HG02678 (cell line): ENCODE measurements around the gene TAX1BP3.

Experiments
- ATAC-seq: cut with Tn5 transposase; IDR thresholded peaks from one replicate; pipeline ENCODE4 v1.9.1; 2021; ENCODE audit warnings: mild to moderate bottlenecking, moderate library complexity; ENCODE audit not compliant: unreplicated experiment

Gene TAX1BP3

GRCh38 chr17:3688852-3689261, 20.5 kb upstream of the TAX1BP3 start:
- ATAC-seq: no peak

DNA sequence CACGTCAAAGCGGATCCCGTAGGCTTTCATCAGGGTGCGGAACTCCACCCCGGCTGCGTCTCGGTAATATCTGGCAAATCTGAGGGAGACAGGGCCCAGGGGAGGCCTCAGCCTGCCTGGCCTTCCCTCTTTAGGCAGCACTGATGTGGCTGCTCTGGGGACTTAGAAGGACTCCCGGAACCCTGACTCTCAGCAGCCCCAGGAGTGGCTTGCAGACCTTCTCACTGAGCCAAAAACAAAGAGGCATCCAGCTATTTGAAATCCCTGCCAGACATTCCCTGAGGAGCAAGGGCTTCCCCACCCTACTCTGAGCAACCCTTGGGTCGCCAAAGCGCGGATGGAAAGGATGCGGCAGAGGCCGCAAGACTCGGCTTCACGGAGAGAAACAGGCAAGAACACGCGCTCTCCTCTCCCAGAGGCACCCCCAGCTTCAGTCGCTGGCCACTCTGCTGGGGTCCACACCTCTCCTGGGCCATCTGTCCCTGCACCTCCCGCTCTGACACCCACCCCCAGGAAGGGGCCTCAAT, 19.7 kb upstream of the TAX1BP3 start:
- ATAC-seq: no peak

- no peak for ATAC-seq
Observed at GRCh38 chr17:3685174-3685573, 16.8 kb upstream of the TAX1BP3 start.

DNA sequence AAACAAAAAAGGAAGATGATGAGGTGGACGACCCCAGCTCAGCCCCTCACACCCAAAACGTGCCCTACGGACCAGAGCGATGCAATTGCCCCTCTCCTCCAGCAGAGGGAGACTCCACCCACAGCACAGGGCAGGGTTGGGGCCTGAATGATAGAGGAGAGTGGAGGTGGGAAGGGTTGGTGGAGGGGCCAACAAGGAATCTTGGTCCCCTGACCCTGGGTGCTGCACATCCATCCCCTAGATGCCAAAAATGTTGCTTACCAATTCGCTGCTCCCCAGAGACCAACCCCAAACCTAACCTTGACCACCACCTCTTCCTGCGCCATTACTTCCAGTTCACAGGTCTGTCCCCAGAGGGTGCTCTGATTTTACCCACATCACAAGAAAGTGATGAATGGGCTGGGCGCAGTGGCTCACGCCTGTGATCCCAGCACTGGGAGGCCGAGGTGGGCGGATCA, 14.7 kb upstream of the TAX1BP3 start:
- ATAC-seq: peak; percentile 71

DNA sequence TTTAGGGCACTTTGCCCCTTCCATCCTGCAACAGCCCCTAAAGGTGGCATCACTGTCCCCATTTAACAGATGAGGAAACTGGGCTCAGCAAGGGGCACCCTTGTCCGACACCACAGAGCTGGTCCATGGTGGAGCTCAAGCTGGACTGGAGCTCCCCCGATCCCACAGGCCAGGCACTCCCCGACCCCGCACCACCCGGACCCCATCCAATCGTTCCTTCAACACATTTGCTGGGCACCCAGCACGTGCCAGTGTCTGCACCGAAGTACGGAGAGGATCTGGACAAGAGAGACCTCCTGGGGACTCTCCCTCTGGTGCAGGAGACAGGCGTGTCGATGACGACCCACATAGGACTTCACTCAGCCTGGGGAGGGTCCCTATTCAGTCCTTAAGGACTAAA, 13.7 kb upstream of the TAX1BP3 start:
- no peak for ATAC-seq

DNA sequence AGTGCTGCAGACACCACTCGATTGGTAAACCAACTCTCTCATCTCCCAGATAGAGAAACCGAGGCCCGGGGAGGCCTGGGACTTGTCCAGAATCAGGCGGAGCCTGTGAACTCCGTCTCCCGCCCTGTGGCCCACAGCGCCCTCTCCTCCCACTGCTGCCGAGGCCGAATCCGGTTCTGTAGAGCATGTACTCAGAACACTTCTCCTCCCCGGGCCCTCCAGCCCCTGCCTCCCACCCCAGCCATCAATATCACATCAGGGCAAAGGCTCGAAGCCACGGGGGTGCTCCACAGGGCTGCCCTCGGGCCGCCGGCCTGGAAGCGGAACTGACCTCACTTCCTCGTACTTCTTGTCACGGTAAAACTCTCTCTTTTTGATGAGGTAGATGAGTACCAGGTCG, 13.2 kb upstream of the TAX1BP3 start:
- ATAC-seq: no peak

- no peak for ATAC-seq
Observed at GRCh38 chr17:3681057-3681456, 12.7 kb upstream of the TAX1BP3 start.

GRCh38 chr17:3679531-3680126, 11.3 kb upstream of the TAX1BP3 start:
- no peak for ATAC-seq

GRCh38 chr17:3678821-3679530, 10.6 kb upstream of the TAX1BP3 start:
- ATAC-seq: no peak

GRCh38 chr17:3678095-3678820, 9.9 kb upstream of the TAX1BP3 start:
- ATAC-seq: no peak

GRCh38 chr17:3675886-3676285, 7.5 kb upstream of the TAX1BP3 start:
- no peak for ATAC-seq

- ATAC-seq: no peak
Observed at GRCh38 chr17:3672571-3672970, 4.2 kb upstream of the TAX1BP3 start.

DNA sequence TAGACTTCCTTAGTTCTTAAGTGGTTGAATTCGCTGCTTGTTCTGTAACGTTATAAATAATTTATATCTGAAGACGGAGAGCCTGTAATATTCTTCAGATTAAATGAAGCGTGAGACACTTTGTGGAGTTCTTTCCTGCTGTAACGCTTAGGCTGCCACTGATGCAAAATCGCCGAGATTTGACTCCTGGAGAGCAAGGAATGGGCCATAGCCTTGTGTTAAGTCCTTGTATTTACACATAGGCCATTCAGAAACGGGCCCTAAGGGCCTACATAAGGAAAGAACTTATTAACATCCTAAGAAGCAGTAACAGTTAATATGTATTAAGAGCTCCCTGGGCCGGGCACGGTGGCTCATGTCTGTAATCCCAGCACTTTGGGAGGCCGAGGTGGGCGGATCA, 1.2 kb upstream of the TAX1BP3 start:
- ATAC-seq: no peak

DNA sequence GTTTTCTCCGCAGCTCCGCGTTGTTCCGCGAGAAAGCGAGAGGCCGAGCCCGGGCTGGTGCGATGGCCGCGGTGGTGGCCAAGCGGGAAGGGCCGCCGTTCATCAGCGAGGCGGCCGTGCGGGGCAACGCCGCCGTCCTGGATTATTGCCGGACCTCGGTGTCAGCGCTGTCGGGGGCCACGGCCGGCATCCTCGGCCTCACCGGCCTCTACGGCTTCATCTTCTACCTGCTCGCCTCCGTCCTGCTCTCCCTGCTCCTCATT, 638 bp upstream of the TAX1BP3 start:
- ATAC-seq: no peak

GRCh38 chr17:3667366-3668278, 756 bp downstream of the TAX1BP3 start:
- peak; percentile 1 for ATAC-seq

DNA sequence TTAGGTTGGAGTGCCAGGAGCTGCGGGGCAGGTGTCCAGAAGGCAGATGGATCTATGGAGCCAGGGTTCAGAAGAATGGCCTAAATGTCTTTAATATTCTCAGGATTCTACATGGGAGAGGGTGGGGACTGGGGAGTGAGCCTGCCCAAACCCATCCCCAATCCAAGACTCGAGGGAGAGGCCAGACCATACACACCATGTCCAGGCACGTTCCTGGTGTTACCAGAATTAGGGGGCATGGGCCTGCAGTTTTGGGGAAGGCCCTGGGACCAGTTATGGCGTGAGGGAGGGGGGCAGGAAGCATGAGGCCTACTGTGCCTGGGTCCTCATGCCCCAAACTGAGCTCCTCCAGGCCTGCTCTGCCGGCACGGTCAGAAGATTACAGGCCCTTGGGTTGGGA, 1.9 kb downstream of the TAX1BP3 start:
- ATAC-seq: no peak

DNA sequence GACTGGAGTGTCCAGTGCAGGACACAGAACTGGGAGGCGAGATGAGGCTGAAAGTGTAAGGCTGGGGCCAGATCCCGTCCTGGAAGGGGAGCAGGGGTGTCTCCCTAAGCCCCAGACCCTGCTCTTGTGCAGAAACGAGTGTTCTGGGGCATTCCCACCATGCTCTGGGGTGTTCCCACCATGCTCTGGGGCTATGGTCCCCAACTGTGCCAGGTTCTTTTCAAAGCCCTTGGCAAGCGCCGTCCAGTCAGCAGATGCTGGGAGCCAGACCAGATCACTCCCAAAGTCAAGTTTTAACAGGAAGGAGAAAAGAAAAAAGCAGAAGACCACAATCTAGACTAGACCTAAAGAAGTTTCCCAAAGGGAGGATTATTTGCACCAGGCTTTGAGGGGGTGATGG, 2.5 kb downstream of the TAX1BP3 start:
- no peak for ATAC-seq

DNA sequence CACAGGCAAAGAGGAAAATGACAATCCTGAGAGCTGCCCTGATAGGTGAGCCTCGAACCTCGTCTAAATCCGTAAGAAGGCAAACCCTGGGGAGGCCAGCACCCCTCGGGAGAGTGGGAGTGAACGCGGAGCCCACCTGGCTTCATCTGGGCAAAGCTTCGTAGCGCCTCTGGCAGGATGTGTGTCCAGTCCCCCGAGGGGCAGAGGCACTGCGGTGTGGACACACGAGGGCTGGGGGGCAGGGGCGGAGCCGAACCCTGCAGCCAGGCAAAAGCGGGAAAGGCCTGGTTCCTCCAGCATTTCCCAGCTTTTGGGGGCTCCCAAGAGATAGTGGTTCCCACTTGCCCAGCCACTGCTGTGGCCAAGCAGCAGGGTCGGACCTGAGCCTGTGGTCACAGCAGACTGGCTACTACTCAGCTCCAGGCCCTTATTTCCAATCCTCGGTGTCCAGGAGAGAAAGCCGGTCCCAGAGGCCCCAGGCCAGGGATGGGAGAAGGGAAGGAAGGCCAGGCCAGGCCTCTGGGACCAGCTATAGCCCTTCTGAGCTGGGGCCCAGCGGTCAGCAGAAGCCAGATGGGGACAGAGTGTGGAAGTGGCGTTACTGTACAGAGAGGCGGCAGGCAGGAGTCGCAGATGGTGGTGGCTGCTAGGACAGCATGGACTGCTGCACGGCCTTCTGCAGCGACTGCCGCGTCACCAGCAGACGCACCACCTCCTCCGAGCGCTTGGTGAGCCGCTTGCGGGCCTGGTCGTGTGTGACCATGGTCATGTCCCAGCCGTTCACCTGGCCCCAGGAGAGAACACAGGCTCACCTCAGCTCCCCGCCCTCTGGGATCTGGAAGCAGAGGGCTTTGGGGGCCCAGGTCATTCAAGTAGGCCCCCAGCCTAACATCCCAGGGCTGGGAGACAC, 5.0 kb downstream of the TAX1BP3 start:
- no peak for ATAC-seq

GRCh38 chr17:3660311-3660891, 8.0 kb downstream of the TAX1BP3 start:
- no peak for ATAC-seq
